HEK293 (cell line): ENCODE results near the gene PJA2.

Experiments used
- CTCF ChIA-PET: fragments of 350-600 bp; formaldehyde crosslinking; extraction: SDS; loops from one replicate; lab custom pipeline; 2021; ENCODE audit warnings: antibody characterized with exemption; lab: Yijun Ruan, JAX
- POLR2A ChIA-PET: fragments of 300-600 bp; formaldehyde crosslinking; extraction: SDS; loops from one replicate; lab custom pipeline; 2020; ENCODE audit warnings: antibody characterized with exemption, inconsistent platforms; lab: Yijun Ruan, JAX
- H3K27ac ChIP-seq: fragments of 200-500 bp; sonication (Bioruptor generic); 2 replicates; pipeline ENCODE4 v1.5.1; 2014; ENCODE audit warnings: low read depth, low read length, control low read depth, inconsistent platforms; ENCODE audit errors: extremely low read depth
- H3K36me3 ChIP-seq, 2 experiments: fragments of 200-500 bp in 1 of 2; sonication (Bioruptor generic) in 1 of 2; 1 replicate in 1 of 2; 2 replicates in 1 of 2; pipeline ENCODE4 v1.5.1; 2014 to 2017; ENCODE audit warnings: inconsistent platforms in 2 of 2, low read length in 2 of 2; ENCODE audit not compliant: control insufficient read depth in 2 of 2, insufficient read depth in 1 of 2
- H3K4me1 ChIP-seq: fragments of 200-500 bp; sonication (Bioruptor generic); 2 replicates; pipeline ENCODE4 v1.5.1; 2014; ENCODE audit warnings: mild to moderate bottlenecking, low read length, inconsistent platforms; ENCODE audit not compliant: control insufficient read depth, insufficient read depth
- H3K4me3 ChIP-seq: 2 replicates; pipeline ENCODE4 v1.5.1; 2011; ENCODE audit warnings: low read depth, mild to moderate bottlenecking, control low read depth, low read length, moderate library complexity
- H3K9me3 ChIP-seq: fragments of 200-500 bp; sonication (Bioruptor generic); 2 replicates; pipeline ENCODE4 v1.5.1; 2014; ENCODE audit warnings: low read depth, low read length, inconsistent platforms; ENCODE audit not compliant: control insufficient read depth, insufficient read depth
- GFI1B ChIP-seq: fragments of 450-650 bp; formaldehyde crosslinking; IDR thresholded peaks from 2 replicates; pipeline ENCODE4 v1.5.1; 2016; ENCODE audit warnings: missing biosample characterization, missing genetic modification characterization
- GLIS1 ChIP-seq: fragments of 450-650 bp; formaldehyde crosslinking; IDR thresholded peaks from 2 replicates; pipeline ENCODE4 v1.5.1; 2016; ENCODE audit warnings: missing biosample characterization, missing genetic modification characterization
- OVOL3 ChIP-seq: fragments of 450-650 bp; formaldehyde crosslinking; IDR thresholded peaks from 2 replicates; pipeline ENCODE4 v1.5.1; 2016; ENCODE audit warnings: missing biosample characterization, missing genetic modification characterization
- PRDM1 ChIP-seq: fragments of 450-650 bp; formaldehyde crosslinking; IDR thresholded peaks from 2 replicates; pipeline ENCODE4; 2016; ENCODE audit warnings: missing biosample characterization, missing genetic modification characterization
- REST ChIP-seq: fragments of 450-650 bp; formaldehyde crosslinking; IDR thresholded peaks from 2 replicates; pipeline ENCODE4 v1.5.1; 2016; ENCODE audit warnings: missing biosample characterization, missing genetic modification characterization
- SALL2 ChIP-seq: fragments of 450-650 bp; formaldehyde crosslinking; IDR thresholded peaks from 2 replicates; pipeline ENCODE4 v1.5.0; 2017; ENCODE audit warnings: missing biosample characterization, mild to moderate bottlenecking, missing genetic modification characterization, borderline replicate concordance
- SCRT2 ChIP-seq: fragments of 450-650 bp; formaldehyde crosslinking; IDR thresholded peaks from 2 replicates; pipeline ENCODE4 v1.5.1; 2016; ENCODE audit warnings: missing biosample characterization, missing genetic modification characterization
- SP2 ChIP-seq: fragments of 450-650 bp; formaldehyde crosslinking; IDR thresholded peaks from 2 replicates; pipeline ENCODE4 v1.5.1; 2016; ENCODE audit warnings: missing biosample characterization, missing genetic modification characterization
- TRIM28 ChIP-seq: IDR thresholded peaks from 2 replicates; pipeline ENCODE4 v1.6.1; 2011; ENCODE audit warnings: low read length, control low read depth, borderline replicate concordance
- ZFP3 ChIP-seq: fragments of 450-650 bp; formaldehyde crosslinking; IDR thresholded peaks from 2 replicates; pipeline ENCODE4 v1.5.1; 2016; ENCODE audit warnings: low read depth, missing biosample characterization, missing genetic modification characterization
- ZFP69B ChIP-seq: fragments of 450-650 bp; formaldehyde crosslinking; IDR thresholded peaks from 2 replicates; pipeline ENCODE4 v1.5.1; 2016; ENCODE audit warnings: missing biosample characterization, missing genetic modification characterization
- ZNF132 ChIP-seq: fragments of 450-650 bp; formaldehyde crosslinking; IDR thresholded peaks from 2 replicates; pipeline ENCODE4 v1.5.1; 2017; ENCODE audit warnings: missing biosample characterization, missing genetic modification characterization, borderline replicate concordance
- ZNF175 ChIP-seq: fragments of 450-650 bp; formaldehyde crosslinking; IDR thresholded peaks from 2 replicates; pipeline ENCODE4 v1.5.1; 2016; ENCODE audit warnings: missing biosample characterization, missing genetic modification characterization
- ZNF214 ChIP-seq: fragments of 450-650 bp; formaldehyde crosslinking; IDR thresholded peaks from 2 replicates; pipeline ENCODE4 v1.5.1; 2017; ENCODE audit warnings: missing biosample characterization, mild to moderate bottlenecking, missing genetic modification characterization, borderline replicate concordance
- ZNF221 ChIP-seq: fragments of 450-650 bp; formaldehyde crosslinking; IDR thresholded peaks from 2 replicates; pipeline ENCODE4 v1.5.1; 2017; ENCODE audit warnings: missing biosample characterization, missing genetic modification characterization, borderline replicate concordance
- ZNF311 ChIP-seq: fragments of 450-650 bp; formaldehyde crosslinking; IDR thresholded peaks from 2 replicates; pipeline ENCODE4 v1.5.1; 2017; ENCODE audit warnings: missing biosample characterization, missing genetic modification characterization, borderline replicate concordance
- ZNF433 ChIP-seq: fragments of 450-650 bp; formaldehyde crosslinking; IDR thresholded peaks from 2 replicates; pipeline ENCODE4 v1.5.1; 2016; ENCODE audit warnings: missing biosample characterization, missing genetic modification characterization, low read depth
- ZNF48 ChIP-seq: fragments of 450-650 bp; formaldehyde crosslinking; IDR thresholded peaks from 2 replicates; pipeline ENCODE4 v1.5.1; 2016; ENCODE audit warnings: missing biosample characterization, missing genetic modification characterization
- ZNF510 ChIP-seq: fragments of 450-650 bp; formaldehyde crosslinking; IDR thresholded peaks from 2 replicates; pipeline ENCODE4 v1.5.1; 2018; ENCODE audit warnings: mild to moderate bottlenecking, missing genetic modification characterization, missing biosample characterization; ENCODE audit not compliant: insufficient replicate concordance
- ZNF521 ChIP-seq: fragments of 450-650 bp; formaldehyde crosslinking; IDR thresholded peaks from 2 replicates; pipeline ENCODE4 v1.5.1; 2017; ENCODE audit warnings: missing biosample characterization, mild to moderate bottlenecking, missing genetic modification characterization
- ZNF610 ChIP-seq: fragments of 450-650 bp; formaldehyde crosslinking; IDR thresholded peaks from 2 replicates; pipeline ENCODE4 v1.5.1; 2016; ENCODE audit warnings: missing biosample characterization, missing genetic modification characterization, borderline replicate concordance
- ZNF621 ChIP-seq: fragments of 450-650 bp; formaldehyde crosslinking; IDR thresholded peaks from 2 replicates; pipeline ENCODE4 v1.5.1; 2017; ENCODE audit warnings: missing biosample characterization, missing genetic modification characterization
- ZNF843 ChIP-seq: fragments of 450-650 bp; formaldehyde crosslinking; IDR thresholded peaks from 2 replicates; pipeline ENCODE4 v1.5.1; 2016; ENCODE audit warnings: missing biosample characterization, missing genetic modification characterization
- ZSCAN23 ChIP-seq: fragments of 450-650 bp; formaldehyde crosslinking; IDR thresholded peaks from 2 replicates; pipeline ENCODE4 v1.5.1; 2016; ENCODE audit warnings: missing biosample characterization, missing genetic modification characterization

The PJA2 gene

DNA sequence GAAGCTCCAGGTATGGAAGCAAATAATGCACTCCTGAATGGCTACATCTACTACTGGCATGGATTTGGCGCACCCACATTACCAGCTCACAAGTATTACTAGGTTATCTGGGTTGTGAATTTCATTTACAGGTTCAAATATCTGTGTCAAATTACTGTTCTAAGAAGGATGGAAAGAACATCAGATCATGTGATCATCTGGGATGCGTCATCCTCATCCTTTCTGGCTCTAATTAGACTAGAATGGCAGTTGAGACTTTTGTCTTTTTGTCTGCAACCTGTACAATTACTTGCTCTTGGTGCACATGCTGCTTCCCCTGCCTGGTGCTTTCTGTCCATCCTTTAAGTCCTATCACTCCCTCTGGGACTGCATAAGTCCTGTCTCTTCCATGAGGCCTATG is 64.1 kb downstream of the PJA2 start (continued):
- no peak for TF ChIP-seq ZNF221 (tag by site-specific recombination)

- Histone ChIP-seq H3K4me3 (no peak overlapping the region), H3K9me3 (no peaks in the 10 kb centered on the region), H3K4me1 (no peaks in the 10 kb centered on the region), H3K36me3 (peaks cover 4 to 35% of the 10 kb centered on the region in 2 experiments), H3K27ac (no peak overlapping the region)
- POLR2A ChIA-PET, result no interaction called here
- CTCF ChIA-PET, result interaction anchor here (0.7 to 0.8 kb wide), 2 partner anchors 37 to 433 kb away, joined by 3 to 11 read pairs; no protein-coding TSS in a partner anchor
- TF ChIP-seq GLIS1 (no peak), ZNF621 (tag by site-specific recombination) (no peak), ZNF433 (tag by site-specific recombination) (no peak), PRDM1 (peak; percentile 56; the same call in 1 of the 2 replicates)
- TF ChIP-seq, all 188 proteins: peak for 1
Observed at GRCh38 chr5:109340351-109340750, 69.4 kb downstream of the PJA2 start.

DNA sequence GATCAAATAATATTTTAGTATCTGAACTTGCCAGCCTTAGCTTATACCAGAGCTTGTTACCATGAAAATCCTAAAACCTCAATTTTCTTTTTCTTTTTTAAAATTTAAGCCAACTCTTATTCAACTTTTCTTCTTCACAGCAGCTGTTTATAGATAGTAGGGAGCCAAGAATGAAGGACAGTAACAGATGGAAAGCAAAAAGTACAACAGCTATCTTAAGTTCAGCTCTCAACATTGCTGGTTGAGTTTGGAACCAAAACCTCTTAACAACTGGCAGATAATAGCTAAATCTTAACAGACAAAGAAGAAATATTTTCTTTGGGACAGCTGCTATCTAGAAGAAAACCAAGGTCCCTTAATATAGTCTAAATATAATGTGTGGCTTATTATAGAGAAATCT is 74.7 kb downstream of the PJA2 start:
- no peak for TF ChIP-seq ZNF610 (tag by site-specific recombination)
- TF ChIP-seq ZNF48 (tag by site-specific recombination), result no peak
- TF ChIP-seq OVOL3 (tag by site-specific recombination), result no peak
- TF ChIP-seq ZNF214 (tag by site-specific recombination), result no peak
- no peak for TF ChIP-seq ZFP3
- TF ChIP-seq REST (tag by site-specific recombination), result no peak
- no peak for TF ChIP-seq ZNF311 (tag by site-specific recombination)
- no peak for TF ChIP-seq TRIM28
- no peak for TF ChIP-seq SALL2 (tag by site-specific recombination)
- no peak for TF ChIP-seq GFI1B (tag by site-specific recombination)
- no peak for TF ChIP-seq ZNF175 (tag by site-specific recombination)
- no peak for TF ChIP-seq ZSCAN23 (tag by site-specific recombination)
- TF ChIP-seq ZNF132 (tag by site-specific recombination), result no peak
- TF ChIP-seq SCRT2 (tag by site-specific recombination), result no peak
- TF ChIP-seq ZNF510 (tag by site-specific recombination), result no peak
- TF ChIP-seq ZFP69B (tag by site-specific recombination), result no peak
- no peak for TF ChIP-seq ZNF843
- no peak for TF ChIP-seq SP2
- TF ChIP-seq ZNF521, result no peak
- Histone ChIP-seq H3K4me3 (no peak overlapping the region), H3K9me3 (no peaks in the 10 kb centered on the region), H3K36me3 (peaks cover 0 to 24% of the 10 kb centered on the region in 2 experiments), H3K27ac (no peak overlapping the region), H3K4me1 (no peaks in the 10 kb centered on the region)
- ChIA-PET CTCF (interaction anchor here (1.0 kb wide), 1 partner anchor 25 kb away, joined by 3 read pairs; no protein-coding TSS in a partner anchor), POLR2A (no interaction called here)
